Fibroblast of lung (primary cell): ENCODE results near the gene C5orf63. TPM values are rescaled to one million over a fixed set of nuclear protein-coding genes. Genes with fewer than 3 reads are reported as not detected.

ENCODE experiments used
- DNase-seq, 2 donors: peaks; one replicate each; pipeline versions ENCODE4 v3.0.0 to v3.0.0-alpha.2; 2010; ENCODE audit warnings: low read depth in 2 of 2
- H2AFZ ChIP-seq: 2 replicates; pipeline ENCODE4 v1.5.1; 2012; ENCODE audit warnings: low read length, control low read depth, inconsistent platforms
- H3K27ac ChIP-seq: 2 replicates; pipeline ENCODE4 v1.5.1; 2011; ENCODE audit warnings: low read length, control low read depth; ENCODE audit not compliant: insufficient read depth
- H3K27me3 ChIP-seq: 2 replicates; pipeline ENCODE4 v1.5.1; 2011; ENCODE audit warnings: mild to moderate bottlenecking, low read length; ENCODE audit not compliant: control insufficient read depth, insufficient read depth
- H3K36me3 ChIP-seq: 2 replicates; pipeline ENCODE4 v1.5.1; 2011; ENCODE audit warnings: low read length; ENCODE audit not compliant: control insufficient read depth, insufficient read depth
- H3K4me1 ChIP-seq: 2 replicates; pipeline ENCODE4 v1.5.1; 2011; ENCODE audit warnings: low read length; ENCODE audit not compliant: control insufficient read depth, insufficient read depth; ENCODE audit errors: extremely low read depth
- H3K4me2 ChIP-seq: 2 replicates; pipeline ENCODE4 v1.5.1; 2011; ENCODE audit warnings: low read length, control low read depth; ENCODE audit not compliant: insufficient read depth; ENCODE audit errors: extremely low read depth
- H3K4me3 ChIP-seq, 4 experiments: fragments of 200-600 bp in 1 of 4; sonication (generic) in 1 of 4; replicated peaks in 1 of 4; 2 replicates each; pipeline ENCODE4 v1.5.1; 2011 to 2016; ENCODE audit warnings: low read length in 4 of 4, low read depth in 3 of 4, mild to moderate bottlenecking in 3 of 4, control low read depth in 2 of 4, inconsistent platforms in 1 of 4, mixed read lengths in 1 of 4; ENCODE audit not compliant: insufficient read depth in 1 of 4; ENCODE audit errors: control extremely low read depth in 1 of 4
- H3K79me2 ChIP-seq: 2 replicates; pipeline ENCODE4 v1.5.1; 2012; ENCODE audit warnings: mild to moderate bottlenecking, low read length, inconsistent platforms; ENCODE audit not compliant: control insufficient read depth, insufficient read depth
- H3K9ac ChIP-seq: 2 replicates; pipeline ENCODE4 v1.5.1; 2011; ENCODE audit warnings: mild to moderate bottlenecking, low read length, control low read depth; ENCODE audit not compliant: insufficient read depth
- H3K9me3 ChIP-seq: 2 replicates; pipeline ENCODE4 v1.5.1; 2012; ENCODE audit warnings: low read depth, low read length; ENCODE audit not compliant: control insufficient read depth, insufficient read depth
- H4K20me1 ChIP-seq: 2 replicates; pipeline ENCODE4 v1.5.1; 2011; ENCODE audit warnings: low read length; ENCODE audit not compliant: control insufficient read depth, insufficient read depth; ENCODE audit errors: extremely low read depth
- EZH2 ChIP-seq: IDR thresholded peaks from 2 replicates; pipeline ENCODE4 v1.5.1; 2012; ENCODE audit warnings: low read length, control low read depth, mild to moderate bottlenecking; ENCODE audit errors: missing control alignments
- polyA plus RNA-seq, 2 donors: library from polyadenylated mRNA; depleted of rRNA in 1 of 2; stranded (reverse) in 1 of 2; unstranded in 1 of 2; fragments of >200 nt; gene quantifications; 2 replicates each; pipeline ENCODE4 v1.2.1, GENCODE V29; 2011 to 2012; ENCODE audit warnings: missing spikeins in 1 of 2
- total RNA-seq: library from RNA; depleted of rRNA; stranded (reverse); fragments of >200 nt; gene quantifications from 2 replicates; pipeline ENCODE4 v1.2.1, GENCODE V29; 2014
- TF ChIP-seq, protein P1 (sequence below), 2 donors: IDR thresholded peaks in 1 of 2; conservative IDR thresholded peaks in 1 of 2; 1 replicate in 1 of 2; 2 replicates in 1 of 2; pipeline ENCODE4 v1.5.1; 2011 to 2012; ENCODE audit warnings: low read length in 2 of 2, control low read depth in 1 of 2, inconsistent platforms in 1 of 2, low read depth in 1 of 2, mild to moderate bottlenecking in 1 of 2

Gene C5orf63
- total and polyA plus RNA-seq, 2 donors (not counting 1 experiment from before 2014, with no cell fraction given), result 2.9 to 4.0 TPM

DNA sequence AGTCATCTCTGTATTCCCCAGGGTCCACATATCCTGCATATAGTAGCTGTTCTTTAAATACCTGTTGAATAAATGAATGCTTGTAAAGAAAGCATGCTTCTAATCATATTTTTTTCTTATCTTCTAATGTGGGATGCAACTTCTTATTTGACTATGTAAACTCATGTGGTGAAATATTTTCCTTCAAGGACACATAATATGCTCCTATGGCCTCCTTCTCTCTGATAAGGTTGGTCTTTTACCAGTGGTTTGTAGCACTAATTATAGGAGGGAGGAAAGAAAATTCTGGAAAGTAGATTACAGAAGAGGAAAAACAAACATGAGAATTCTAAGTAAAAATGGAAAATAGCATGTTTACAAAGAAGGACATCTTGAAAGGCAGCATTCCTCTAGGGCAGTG, 28.6 kb upstream of the C5orf63 start:
- Histone ChIP-seq H3K79me2 (no peaks in the 10 kb centered on the region), H4K20me1 (no peaks in the 10 kb centered on the region), H3K36me3 (no peaks in the 10 kb centered on the region), H3K27me3 (no peaks in the 10 kb centered on the region), H3K4me2 (no peak overlapping the region), H3K9me3 (no peaks in the 10 kb centered on the region), H3K4me1 (no peaks in the 10 kb centered on the region), H3K9ac (no peak overlapping the region), H2AFZ (no peak overlapping the region), H3K27ac (no peak overlapping the region), H3K4me3 (no peak overlapping the region)
- no peak for TF ChIP-seq EZH2
- TF ChIP-seq, protein P1, sequence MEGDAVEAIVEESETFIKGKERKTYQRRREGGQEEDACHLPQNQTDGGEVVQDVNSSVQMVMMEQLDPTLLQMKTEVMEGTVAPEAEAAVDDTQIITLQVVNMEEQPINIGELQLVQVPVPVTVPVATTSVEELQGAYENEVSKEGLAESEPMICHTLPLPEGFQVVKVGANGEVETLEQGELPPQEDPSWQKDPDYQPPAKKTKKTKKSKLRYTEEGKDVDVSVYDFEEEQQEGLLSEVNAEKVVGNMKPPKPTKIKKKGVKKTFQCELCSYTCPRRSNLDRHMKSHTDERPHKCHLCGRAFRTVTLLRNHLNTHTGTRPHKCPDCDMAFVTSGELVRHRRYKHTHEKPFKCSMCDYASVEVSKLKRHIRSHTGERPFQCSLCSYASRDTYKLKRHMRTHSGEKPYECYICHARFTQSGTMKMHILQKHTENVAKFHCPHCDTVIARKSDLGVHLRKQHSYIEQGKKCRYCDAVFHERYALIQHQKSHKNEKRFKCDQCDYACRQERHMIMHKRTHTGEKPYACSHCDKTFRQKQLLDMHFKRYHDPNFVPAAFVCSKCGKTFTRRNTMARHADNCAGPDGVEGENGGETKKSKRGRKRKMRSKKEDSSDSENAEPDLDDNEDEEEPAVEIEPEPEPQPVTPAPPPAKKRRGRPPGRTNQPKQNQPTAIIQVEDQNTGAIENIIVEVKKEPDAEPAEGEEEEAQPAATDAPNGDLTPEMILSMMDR (conservative IDR thresholded peaks at IDR 0.05 in 1 of 2, IDR thresholded peaks at IDR 0.05 in 1 of 2; ENCODE audit: low read depth in 1 of 2, low read length in 2 of 2), result no peak
- DNase-seq, result no peak

DNA sequence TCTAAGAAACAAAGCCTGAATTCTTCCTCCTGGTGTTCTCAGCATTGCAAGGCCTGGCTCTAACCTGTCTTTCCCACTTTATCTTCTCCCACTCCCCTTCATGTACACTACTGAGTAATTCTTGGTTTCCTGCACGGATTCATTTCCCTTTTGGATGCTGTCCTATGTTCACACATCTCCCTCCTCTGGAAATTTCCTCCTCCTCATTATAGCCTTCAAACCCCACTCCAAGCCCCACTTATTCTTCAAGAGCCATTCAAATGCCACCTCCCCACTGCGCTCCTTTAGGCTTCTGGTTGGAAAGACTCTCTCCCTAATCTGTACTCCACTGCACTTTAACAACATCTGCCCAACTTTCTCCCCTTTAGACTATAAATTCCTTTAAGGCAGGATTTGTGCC, 28.2 kb upstream of the C5orf63 start:
- no peak overlapping the region for H2AFZ ChIP-seq
- H3K79me2 ChIP-seq, result no peaks in the 10 kb centered on the region
- DNase-seq, result no peak
- H3K9ac ChIP-seq, result no peak overlapping the region
- H3K36me3 ChIP-seq, result no peaks in the 10 kb centered on the region
- H3K27ac ChIP-seq, result no peak overlapping the region
- no peak for TF ChIP-seq EZH2
- no peaks in the 10 kb centered on the region for H3K27me3 ChIP-seq
- H3K4me2 ChIP-seq, result no peak overlapping the region
- no peaks in the 10 kb centered on the region for H4K20me1 ChIP-seq
- no peak overlapping the region for H3K4me3 ChIP-seq
- H3K9me3 ChIP-seq, result no peaks in the 10 kb centered on the region
- no peaks in the 10 kb centered on the region for H3K4me1 ChIP-seq

DNA sequence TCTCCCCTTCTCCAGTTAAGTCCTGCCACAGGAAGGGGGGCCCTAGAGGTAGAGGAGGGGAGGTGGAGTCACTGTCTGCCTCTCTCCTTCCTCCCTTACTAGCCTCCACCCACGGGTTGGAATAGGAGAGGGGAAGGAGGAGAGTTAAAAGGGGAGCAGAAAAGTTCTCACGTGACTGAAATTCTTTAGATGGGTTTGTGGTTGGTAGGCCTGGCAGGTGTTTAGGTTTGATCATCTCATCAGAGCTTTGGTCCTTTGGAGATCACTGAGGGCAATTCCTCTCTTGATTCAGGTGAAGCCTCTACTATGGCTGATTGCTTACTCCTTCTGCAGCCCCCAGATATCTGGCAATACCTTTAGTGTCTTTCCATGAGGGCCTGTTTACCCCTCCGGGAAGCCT, 24.9 kb upstream of the C5orf63 start:
- no peak overlapping the region for H3K27ac ChIP-seq
- no peaks in the 10 kb centered on the region for H3K79me2 ChIP-seq
- H3K4me1 ChIP-seq, result no peaks in the 10 kb centered on the region
- no peak overlapping the region for H3K4me3 ChIP-seq
- H2AFZ ChIP-seq, result no peak overlapping the region
- no peak overlapping the region for H3K4me2 ChIP-seq
- no peak for DNase-seq
- H3K36me3 ChIP-seq, result no peaks in the 10 kb centered on the region
- H3K9ac ChIP-seq, result no peak overlapping the region
- no peak for TF ChIP-seq EZH2
- TF ChIP-seq, protein P1 (conservative IDR thresholded peaks at IDR 0.05 in 1 of 2, IDR thresholded peaks at IDR 0.05 in 1 of 2; ENCODE audit: low read depth in 1 of 2, low read length in 2 of 2), result no peak
- no peaks in the 10 kb centered on the region for H4K20me1 ChIP-seq
- H3K27me3 ChIP-seq, result peaks cover 3% of the 10 kb centered on the region
- no peaks in the 10 kb centered on the region for H3K9me3 ChIP-seq
